GM10248 (cell line): ENCODE measurements around the gene ZNF462.

Source experiments
- CTCF ChIA-PET: fragments of 300-600 bp; sonication (Branson Sonifier 250); formaldehyde crosslinking; extraction: SDS; loops from one replicate; lab custom pipeline; 2021; ENCODE audit warnings: antibody characterized with exemption; lab: Yijun Ruan, JAX
- POLR2A ChIA-PET: fragments of 350-650 bp; sonication (Branson Sonifier 250); formaldehyde crosslinking; extraction: SDS; loops from one replicate; lab custom pipeline; 2020; ENCODE audit warnings: antibody characterized with exemption; lab: Yijun Ruan, JAX
- DNase-seq: peaks from one replicate; pipeline ENCODE4 v3.0.0; 2012; ENCODE audit errors: extremely low spot score
- TF ChIP-seq, protein P1 (sequence below): IDR thresholded peaks from 2 replicates; pipeline ENCODE4 v1.5.1; 2012; ENCODE audit warnings: mild to moderate bottlenecking, low read depth; ENCODE audit errors: extremely low read depth, missing control alignments, control extremely low read depth

The ZNF462 gene

DNA sequence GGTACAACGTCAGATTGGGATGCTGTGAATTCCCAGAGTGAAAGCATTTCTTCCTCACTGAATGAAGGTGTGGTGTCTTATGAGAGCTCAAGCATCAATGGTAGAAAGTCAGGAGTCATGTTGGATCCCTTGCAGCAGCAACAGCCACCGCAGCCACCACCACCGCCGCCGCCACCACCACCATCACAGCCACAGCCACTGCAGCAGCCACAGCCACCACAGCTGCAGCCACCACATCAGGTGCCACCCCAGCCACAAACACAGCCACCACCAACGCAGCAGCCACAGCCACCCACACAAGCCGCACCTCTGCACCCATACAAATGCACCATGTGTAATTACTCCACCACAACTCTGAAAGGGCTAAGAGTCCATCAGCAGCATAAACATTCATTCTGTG, 62.4 kb downstream of the ZNF462 start:
- POLR2A ChIA-PET: no interaction called here
- no peak for DNase-seq
- CTCF ChIA-PET: no interaction called here
- TF ChIP-seq, protein P1, sequence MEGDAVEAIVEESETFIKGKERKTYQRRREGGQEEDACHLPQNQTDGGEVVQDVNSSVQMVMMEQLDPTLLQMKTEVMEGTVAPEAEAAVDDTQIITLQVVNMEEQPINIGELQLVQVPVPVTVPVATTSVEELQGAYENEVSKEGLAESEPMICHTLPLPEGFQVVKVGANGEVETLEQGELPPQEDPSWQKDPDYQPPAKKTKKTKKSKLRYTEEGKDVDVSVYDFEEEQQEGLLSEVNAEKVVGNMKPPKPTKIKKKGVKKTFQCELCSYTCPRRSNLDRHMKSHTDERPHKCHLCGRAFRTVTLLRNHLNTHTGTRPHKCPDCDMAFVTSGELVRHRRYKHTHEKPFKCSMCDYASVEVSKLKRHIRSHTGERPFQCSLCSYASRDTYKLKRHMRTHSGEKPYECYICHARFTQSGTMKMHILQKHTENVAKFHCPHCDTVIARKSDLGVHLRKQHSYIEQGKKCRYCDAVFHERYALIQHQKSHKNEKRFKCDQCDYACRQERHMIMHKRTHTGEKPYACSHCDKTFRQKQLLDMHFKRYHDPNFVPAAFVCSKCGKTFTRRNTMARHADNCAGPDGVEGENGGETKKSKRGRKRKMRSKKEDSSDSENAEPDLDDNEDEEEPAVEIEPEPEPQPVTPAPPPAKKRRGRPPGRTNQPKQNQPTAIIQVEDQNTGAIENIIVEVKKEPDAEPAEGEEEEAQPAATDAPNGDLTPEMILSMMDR: no peak

DNA sequence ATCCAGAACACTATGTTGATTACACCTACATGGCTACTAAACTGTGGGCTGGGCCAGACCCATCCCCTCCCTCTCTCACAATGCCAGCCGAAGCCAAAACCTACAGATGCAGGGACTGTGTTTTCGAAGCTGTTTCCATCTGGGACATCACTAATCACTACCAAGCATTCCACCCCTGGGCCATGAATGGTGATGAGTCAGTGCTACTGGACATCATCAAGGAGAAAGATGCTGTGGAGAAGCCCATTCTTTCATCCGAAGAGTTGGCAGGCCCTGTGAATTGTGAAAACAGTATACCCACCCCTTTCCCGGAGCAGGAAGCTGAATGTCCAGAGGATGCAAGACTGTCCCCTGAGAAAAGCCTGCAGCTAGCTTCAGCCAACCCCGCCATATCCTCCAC, 65.0 kb downstream of the ZNF462 start:
- TF ChIP-seq, protein P1: no peak
- no peak for DNase-seq
- ChIA-PET CTCF (no interaction called here), POLR2A (no interaction called here)

DNA sequence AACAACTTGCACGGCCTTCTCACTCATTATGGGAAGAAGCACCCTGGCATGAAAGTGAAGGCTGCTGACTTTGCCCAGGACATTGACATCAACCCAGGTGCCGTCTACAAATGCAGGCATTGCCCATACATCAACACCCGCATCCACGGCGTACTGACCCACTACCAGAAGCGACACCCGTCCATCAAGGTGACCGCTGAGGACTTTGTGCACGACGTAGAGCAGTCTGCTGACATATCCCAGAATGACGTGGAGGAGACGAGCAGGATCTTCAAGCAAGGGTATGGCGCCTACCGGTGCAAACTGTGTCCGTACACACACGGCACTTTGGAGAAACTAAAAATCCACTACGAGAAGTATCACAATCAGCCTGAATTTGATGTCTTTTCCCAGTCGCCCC, 65.4 kb downstream of the ZNF462 start:
- ChIA-PET CTCF (no interaction called here), POLR2A (no interaction called here)
- DNase-seq: no peak
- TF ChIP-seq, protein P1: no peak

DNA sequence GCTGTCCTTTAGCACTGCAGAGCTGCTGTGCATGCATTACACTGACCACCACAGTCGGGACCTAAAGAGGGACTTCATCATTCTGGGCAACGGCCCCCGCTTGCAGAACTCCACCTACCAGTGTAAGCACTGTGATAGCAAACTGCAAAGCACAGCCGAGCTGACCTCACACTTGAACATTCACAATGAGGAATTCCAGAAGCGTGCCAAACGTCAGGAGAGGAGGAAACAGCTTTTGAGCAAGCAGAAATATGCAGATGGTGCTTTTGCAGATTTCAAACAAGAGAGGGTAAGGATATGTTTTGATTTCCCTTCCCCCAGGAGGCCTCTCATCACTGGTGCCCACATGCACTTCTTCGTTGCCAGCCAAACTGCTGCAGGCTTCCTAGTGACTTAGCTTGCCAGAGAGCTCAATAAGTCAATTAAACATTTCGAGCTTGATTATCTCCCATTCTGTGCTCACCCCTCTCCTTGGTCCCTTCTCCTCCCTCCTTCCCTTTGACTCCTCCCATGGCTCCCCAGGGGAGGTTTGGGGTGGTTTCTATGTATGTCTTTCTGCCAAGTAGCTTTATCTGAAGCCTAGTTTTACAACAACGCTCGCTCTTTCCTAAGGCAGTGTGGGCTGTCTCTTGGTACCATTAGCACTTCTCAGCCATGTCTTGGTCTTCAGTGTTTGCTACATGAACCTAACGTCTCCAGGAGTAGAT, 66.7 kb downstream of the ZNF462 start:
- ChIA-PET CTCF (interaction anchor here (1.2 to 1.3 kb wide), 2 partner anchors 9 to 14 kb away, joined by 3 to 5 read pairs; no protein-coding TSS in a partner anchor), POLR2A (no interaction called here)
- TF ChIP-seq, protein P1: no peak
- DNase-seq: no peak

DNA sequence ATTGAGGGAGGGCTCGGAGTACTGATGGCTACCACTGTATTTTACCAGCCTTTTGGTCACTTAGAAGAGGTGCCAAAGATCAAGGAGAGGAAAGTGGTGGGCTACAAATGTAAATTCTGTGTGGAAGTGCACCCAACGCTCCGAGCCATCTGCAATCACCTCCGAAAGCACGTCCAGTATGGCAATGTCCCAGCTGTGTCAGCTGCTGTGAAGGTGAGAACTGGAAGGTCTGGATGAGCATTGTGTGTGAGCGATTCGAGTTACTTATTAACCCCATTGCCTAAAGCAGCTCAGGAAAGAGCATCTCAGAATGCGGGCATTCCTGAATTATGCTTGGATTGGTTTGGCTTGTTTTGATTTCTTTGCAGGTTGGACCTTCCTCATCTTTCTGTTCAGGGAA, 67.5 kb downstream of the ZNF462 start:
- CTCF ChIA-PET: interaction anchor here (1.3 kb wide), 1 partner anchor 13 kb away, joined by 3 read pairs; no protein-coding TSS in a partner anchor
- TF ChIP-seq, protein P1: no peak
- DNase-seq: no peak
- POLR2A ChIA-PET: no interaction called here

DNA sequence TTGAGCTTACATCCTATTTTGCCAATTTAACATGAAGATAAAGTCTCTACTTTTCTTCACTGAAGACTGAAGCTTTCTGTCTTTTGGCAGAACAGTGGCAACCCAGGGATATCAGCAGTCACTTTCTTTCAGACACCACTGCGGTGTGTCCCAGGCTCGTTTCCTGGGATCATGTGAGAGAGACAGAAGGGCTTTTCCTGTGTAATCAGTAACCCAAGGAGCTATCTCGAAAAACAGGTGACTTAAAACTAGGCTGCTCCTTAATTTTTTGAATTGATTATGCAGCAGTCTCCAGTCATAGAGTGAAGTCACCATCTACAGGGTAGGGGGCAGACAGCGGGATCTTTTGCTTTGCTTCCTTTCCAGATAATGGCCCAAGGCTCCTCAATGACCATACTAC, 68.5 kb downstream of the ZNF462 start:
- POLR2A ChIA-PET: no interaction called here
- CTCF ChIA-PET: interaction anchor here (1.0 kb wide), 1 partner anchor 9 kb away, joined by 3 read pairs; no protein-coding TSS in a partner anchor
- no peak for DNase-seq
- TF ChIP-seq, protein P1: no peak

DNA sequence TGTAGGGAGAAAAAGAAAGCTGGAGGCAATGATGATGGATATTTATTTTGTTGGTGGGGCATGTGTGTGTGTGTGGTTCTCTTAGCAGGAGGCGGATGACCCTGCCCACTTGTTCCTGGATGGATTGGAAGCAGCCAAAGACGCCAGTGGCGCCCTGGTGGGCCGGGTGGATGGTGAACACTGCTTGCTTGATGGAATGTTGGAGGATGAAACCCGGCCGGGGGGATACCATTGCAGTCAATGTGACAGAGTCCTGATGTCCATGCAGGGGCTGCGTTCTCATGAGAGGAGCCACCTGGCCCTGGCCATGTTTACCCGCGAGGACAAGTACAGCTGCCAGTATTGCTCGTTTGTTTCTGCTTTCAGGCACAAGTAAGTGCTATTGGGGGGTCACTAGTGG, 69.2 kb downstream of the ZNF462 start:
- CTCF ChIA-PET: interaction anchor here (1.0 kb wide), 1 partner anchor 9 kb away, joined by 3 read pairs; no protein-coding TSS in a partner anchor
- no peak for DNase-seq
- POLR2A ChIA-PET: no interaction called here
- TF ChIP-seq, protein P1: no peak
